Prostate gland (tissue), 2 donors: ENCODE results near the gene PACSIN1. TPM values are rescaled to one million over a fixed set of nuclear protein-coding genes. Genes with fewer than 3 reads are reported as not detected.

Experiments
- DNase-seq: peaks from one replicate; pipeline ENCODE4 v3.0.0-alpha.2; 2019; ENCODE audit warnings: low spot score
- H3K27ac ChIP-seq, 2 donors: fragments of 200-600 bp; sonication (generic); 2 replicates each; pipeline ENCODE4 v1.5.1; 2017 to 2019
- H3K27me3 ChIP-seq: fragments of 200-600 bp; sonication (generic); replicated peaks from 2 replicates; pipeline ENCODE4 v1.5.1; 2019; ENCODE audit not compliant: insufficient read depth
- H3K36me3 ChIP-seq, 2 donors: fragments of 200-600 bp; sonication (generic); 1 replicate in 1 of 2; 2 replicates in 1 of 2; pipeline versions ENCODE4 v1.5.1 to v1.8.1; 2017 to 2019
- H3K4me1 ChIP-seq: fragments of 200-600 bp; sonication (generic); replicated peaks from 2 replicates; pipeline ENCODE4 v1.5.1; 2019
- H3K4me3 ChIP-seq, 2 donors: fragments of 200-600 bp; sonication (generic); 2 replicates each; pipeline ENCODE4 v1.5.1; 2017 to 2019
- H3K9me3 ChIP-seq: fragments of 200-600 bp; sonication (generic); 2 replicates; pipeline ENCODE4 v1.5.1; 2017
- CTCF ChIP-seq, 4 experiments: fragments of 200-600 bp in 2 of 4; fragments of 450-650 bp in 2 of 4; sonication (generic) in 2 of 4; IDR thresholded peaks; 1 replicate in 3 of 4; 2 replicates in 1 of 4; pipeline ENCODE4 v1.5.1; 2016 to 2019; ENCODE audit warnings: antibody characterized with exemption in 4 of 4, mild to moderate bottlenecking in 2 of 4, moderate library complexity in 2 of 4
- POLR2A ChIP-seq: fragments of 450-650 bp; IDR thresholded peaks from one replicate; pipeline ENCODE4 v1.6.1; 2016; ENCODE audit warnings: antibody characterized with exemption, mild to moderate bottlenecking
- POLR2AphosphoS5 ChIP-seq: sonication (generic); formaldehyde crosslinking; IDR thresholded peaks from one replicate; pipeline ENCODE4 v1.6.1; 2017; ENCODE audit warnings: antibody characterized with exemption
- WGBS: methylation state at CpG from one replicate; pipeline ENCODE4 v1.1.5; 2018; 5-methylcytosine and 5-hydroxymethylcytosine counted together
- intact Hi-C: fragments of 100-400 bp; cut with DNase I; formaldehyde crosslinking; loops from one replicate; pipeline ENCODE4 v1.14.2; 2022
- total RNA-seq, 2 donors: library from RNA; depleted of rRNA; stranded (reverse); fragments of >200 nt; gene quantifications; one replicate each; pipeline ENCODE4 v1.1.0, GENCODE V29; 2016

Gene PACSIN1
- total RNA-seq, 2 donors from 2014 or later, result 0.32 to 0.57 TPM

GRCh38 chr6:34528996-34529664 lies 63.3 kb downstream of the PACSIN1 start:
- no peaks in the 10 kb centered on the region for H3K4me1 ChIP-seq
- no peak overlapping the region for H3K4me3 ChIP-seq
- DNase-seq, result no peak
- intact Hi-C loops, result loop anchor here (5.0 to 10.0 kb wide), 2 partner anchors 78 to 166 kb away; partner anchors contain the start of gene ILRUN
- H3K9me3 ChIP-seq, result no peaks in the 10 kb centered on the region
- no peak overlapping the region for H3K27ac ChIP-seq
- WGBS, result 96% methylated on average over 8 of the region's 8 CpGs
- no peaks in the 10 kb centered on the region for H3K36me3 ChIP-seq
- H3K27me3 ChIP-seq, result no peaks in the 10 kb centered on the region
- no peak for TF ChIP-seq POLR2A

- 67% methylated on average over 10 of the region's 10 CpGs for WGBS
- no peaks in the 10 kb centered on the region for H3K4me1 ChIP-seq
- no peaks in the 10 kb centered on the region for H3K27me3 ChIP-seq
- no peak overlapping the region for H3K4me3 ChIP-seq
- H3K27ac ChIP-seq, result no peak overlapping the region
- peak; percentile 54 for DNase-seq
- H3K36me3 ChIP-seq, result no peaks in the 10 kb centered on the region
- peak; percentile 52 for TF ChIP-seq POLR2AphosphoS5
- no peak for TF ChIP-seq POLR2A
- peak in 3 of 4 experiments; percentile 36 to 66 (median 41) for TF ChIP-seq CTCF (IDR thresholded peaks at IDR 0.05)
- no peaks in the 10 kb centered on the region for H3K9me3 ChIP-seq
- intact Hi-C loops, result loop anchor here (5.0 to 10.0 kb wide), 2 partner anchors 78 to 165 kb away; partner anchors contain the start of gene ILRUN
Observed at GRCh38 chr6:34529665-34530327, 63.9 kb downstream of the PACSIN1 start.

- TF ChIP-seq POLR2AphosphoS5 (no peak), POLR2A (no peak), CTCF (IDR thresholded peaks at IDR 0.05) (no peak)
- Histone ChIP-seq H3K27me3 (no peaks in the 10 kb centered on the region), H3K27ac (no peak overlapping the region), H3K9me3 (no peaks in the 10 kb centered on the region), H3K36me3 (no peaks in the 10 kb centered on the region), H3K4me1 (peaks cover 9% of the 10 kb centered on the region), H3K4me3 (no peak overlapping the region)
- WGBS, result 96% methylated on average over 18 of the region's 18 CpGs
- DNase-seq, result no peak
- intact Hi-C loops, result no loop called here
Observed at GRCh38 chr6:34530753-34531365, 65.0 kb downstream of the PACSIN1 start.

GRCh38 chr6:34531580-34532201 lies 65.8 kb downstream of the PACSIN1 start:
- peak overlapping the region in 1 of 2 donors; percentile 84 for H3K27ac ChIP-seq
- H3K27me3 ChIP-seq, result no peaks in the 10 kb centered on the region
- TF ChIP-seq POLR2A (no peak), CTCF (IDR thresholded peaks at IDR 0.05) (no peak), POLR2AphosphoS5 (no peak)
- WGBS, result 91% methylated on average over 29 of the region's 29 CpGs
- H3K9me3 ChIP-seq, result no peaks in the 10 kb centered on the region
- H3K36me3 ChIP-seq, result no peaks in the 10 kb centered on the region
- intact Hi-C loops, result no loop called here
- DNase-seq, result no peak
- H3K4me1 ChIP-seq, result peaks cover 16% of the 10 kb centered on the region
- H3K4me3 ChIP-seq, result no peak overlapping the region

GRCh38 chr6:34532230-34532629 lies 66.4 kb downstream of the PACSIN1 start:
- TF ChIP-seq CTCF (IDR thresholded peaks at IDR 0.05) (no peak), POLR2AphosphoS5 (no peak), POLR2A (no peak)
- Histone ChIP-seq H3K4me3 (no peak overlapping the region), H3K4me1 (peaks cover 22% of the 10 kb centered on the region), H3K9me3 (no peaks in the 10 kb centered on the region), H3K36me3 (no peaks in the 10 kb centered on the region), H3K27ac (peak overlapping the region in 1 of 2 donors; percentile 84), H3K27me3 (no peaks in the 10 kb centered on the region)
- WGBS, result 78% methylated on average over 15 of the region's 15 CpGs
- intact Hi-C loops, result no loop called here
- DNase-seq, result no peak
